ENCODE measurements around the gene EFCAB10.

The EFCAB10 gene

DNA sequence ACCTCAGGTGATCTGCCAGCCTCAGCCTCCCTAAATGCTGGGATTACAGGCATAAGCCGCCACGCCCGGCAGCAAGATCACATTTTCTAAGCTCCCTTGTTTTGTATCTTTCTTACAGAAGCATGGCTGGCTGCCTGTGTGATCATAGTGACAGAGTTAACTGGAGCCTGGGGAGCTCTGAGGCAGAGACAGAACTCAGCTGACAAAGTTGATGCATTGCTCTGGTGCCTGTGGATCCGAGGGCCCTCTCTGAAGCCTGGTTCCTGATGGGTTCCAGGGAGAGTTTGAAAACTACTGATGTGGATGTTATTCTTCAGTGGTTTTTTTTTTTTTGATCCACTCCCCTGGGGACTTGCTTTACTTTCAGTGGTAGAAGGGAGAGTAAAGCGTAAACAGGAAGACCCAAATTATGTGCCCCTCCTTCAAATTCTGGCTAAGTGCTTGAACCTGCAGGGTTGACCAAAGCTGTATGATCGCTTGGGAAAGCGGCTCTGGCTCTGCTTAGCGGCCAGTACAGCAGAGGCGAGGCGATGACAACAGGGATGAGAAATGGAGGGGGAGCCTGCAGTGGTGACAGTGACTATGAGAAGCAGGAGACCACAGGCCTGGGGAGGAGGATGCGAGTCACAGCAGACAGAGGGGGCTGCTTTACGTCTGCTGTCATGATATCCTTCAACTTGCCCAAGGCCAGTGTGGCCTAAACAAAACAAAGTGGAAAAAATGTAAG, 6.8 kb upstream of the EFCAB10 start:
- in situ Hi-C loops (cut with HindIII; ENCODE audit: low sequenced_read_pairs) = no loop called here
- no peak overlapping the region for H3K4me3 ChIP-seq (ENCODE audit: low read depth, low read length)
- no peak for DNase-seq (ENCODE audit: low read depth)
- TF ChIP-seq, protein P1, sequence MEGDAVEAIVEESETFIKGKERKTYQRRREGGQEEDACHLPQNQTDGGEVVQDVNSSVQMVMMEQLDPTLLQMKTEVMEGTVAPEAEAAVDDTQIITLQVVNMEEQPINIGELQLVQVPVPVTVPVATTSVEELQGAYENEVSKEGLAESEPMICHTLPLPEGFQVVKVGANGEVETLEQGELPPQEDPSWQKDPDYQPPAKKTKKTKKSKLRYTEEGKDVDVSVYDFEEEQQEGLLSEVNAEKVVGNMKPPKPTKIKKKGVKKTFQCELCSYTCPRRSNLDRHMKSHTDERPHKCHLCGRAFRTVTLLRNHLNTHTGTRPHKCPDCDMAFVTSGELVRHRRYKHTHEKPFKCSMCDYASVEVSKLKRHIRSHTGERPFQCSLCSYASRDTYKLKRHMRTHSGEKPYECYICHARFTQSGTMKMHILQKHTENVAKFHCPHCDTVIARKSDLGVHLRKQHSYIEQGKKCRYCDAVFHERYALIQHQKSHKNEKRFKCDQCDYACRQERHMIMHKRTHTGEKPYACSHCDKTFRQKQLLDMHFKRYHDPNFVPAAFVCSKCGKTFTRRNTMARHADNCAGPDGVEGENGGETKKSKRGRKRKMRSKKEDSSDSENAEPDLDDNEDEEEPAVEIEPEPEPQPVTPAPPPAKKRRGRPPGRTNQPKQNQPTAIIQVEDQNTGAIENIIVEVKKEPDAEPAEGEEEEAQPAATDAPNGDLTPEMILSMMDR (IDR thresholded peaks at IDR 0.05; ENCODE audit: low read depth, low read length, missing control alignments) = no peak

DNA sequence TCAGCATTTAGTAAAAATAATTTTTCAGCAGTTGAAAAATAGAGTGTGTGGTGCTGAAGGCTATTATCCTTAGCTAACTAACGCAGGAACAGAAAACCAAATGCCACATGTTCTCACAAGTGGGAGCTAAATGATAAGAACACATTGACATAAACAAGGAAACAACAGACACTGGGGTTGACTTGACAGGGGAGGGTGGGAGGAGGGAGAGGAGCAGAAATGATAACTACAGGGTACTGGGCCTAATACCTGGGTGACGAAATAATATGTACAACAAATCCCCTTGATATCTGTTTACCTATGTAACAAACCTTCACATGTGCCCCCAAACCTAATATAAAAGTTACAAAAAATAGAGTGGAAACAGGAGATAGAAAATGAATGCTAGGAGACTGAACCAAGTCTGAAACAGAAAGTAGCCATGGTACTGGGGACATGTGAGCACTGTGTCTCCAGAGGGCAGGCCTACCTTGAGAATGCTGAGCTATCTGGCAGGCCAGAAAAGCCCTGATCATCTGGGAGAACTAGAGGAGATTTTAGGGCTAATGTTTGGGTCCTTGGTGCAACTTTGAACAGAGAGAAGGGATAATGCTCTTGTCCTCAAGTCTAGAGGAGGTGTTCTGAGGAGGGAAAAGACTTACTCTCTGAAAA, 4.7 kb upstream of the EFCAB10 start:
- no peak for DNase-seq (ENCODE audit: low read depth)
- no peak overlapping the region for H3K4me3 ChIP-seq (ENCODE audit: low read depth, low read length)
- TF ChIP-seq, protein P1 (IDR thresholded peaks at IDR 0.05; ENCODE audit: low read depth, low read length, missing control alignments) = no peak
- in situ Hi-C loops (cut with HindIII; ENCODE audit: low sequenced_read_pairs) = no loop called here

DNA sequence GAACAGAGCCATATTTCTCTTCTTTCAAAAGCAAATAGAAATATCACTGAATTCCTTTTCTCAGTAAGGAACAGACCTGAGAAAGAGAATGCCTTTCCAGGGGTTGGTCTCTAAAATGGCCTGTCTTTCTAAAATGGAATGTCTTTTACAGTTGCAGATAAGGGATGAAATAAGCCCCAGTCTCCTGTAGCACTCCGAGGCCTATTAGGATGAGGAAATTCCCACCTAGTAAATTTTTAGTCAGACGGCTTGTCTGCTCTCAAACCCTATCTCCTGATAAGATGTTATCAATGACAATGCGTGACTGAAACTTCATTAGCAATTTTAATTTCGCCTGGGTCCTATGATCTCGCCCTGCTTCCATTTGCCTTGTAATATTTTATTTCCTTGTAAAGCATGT, 2.9 kb upstream of the EFCAB10 start:
- DNase-seq (ENCODE audit: low read depth) = no peak

DNA sequence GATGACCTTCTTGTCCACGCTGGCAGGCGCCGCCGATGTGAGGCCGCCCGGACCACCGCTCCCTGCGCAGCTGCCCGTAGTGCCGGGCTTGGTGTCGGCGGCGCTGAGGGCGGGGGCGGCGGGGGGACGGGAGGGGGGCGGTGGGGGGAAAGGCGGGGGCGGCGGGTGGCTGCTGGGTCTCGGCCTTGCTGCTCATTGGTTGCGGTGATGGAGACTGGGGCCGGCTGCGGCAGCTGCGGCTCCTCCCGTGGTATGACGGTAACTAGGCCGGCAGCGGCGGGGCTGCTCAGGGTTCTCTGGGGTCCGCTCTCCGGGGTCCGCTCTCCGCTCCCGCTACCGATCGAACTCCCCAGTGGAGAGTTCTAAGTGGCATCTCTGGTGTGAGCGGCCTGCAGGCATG, 1.8 kb upstream of the EFCAB10 start:
- no peak overlapping the region for H3K4me3 ChIP-seq (ENCODE audit: low read depth, low read length)
- TF ChIP-seq, protein P1 (IDR thresholded peaks at IDR 0.05; ENCODE audit: low read depth, low read length, missing control alignments) = no peak
- no peak for DNase-seq (ENCODE audit: low read depth)
- in situ Hi-C loops (cut with HindIII; ENCODE audit: low sequenced_read_pairs) = no loop called here

More for the DNA sequence above, 2.9 kb upstream of the EFCAB10 start:
- in situ Hi-C loops (cut with HindIII; ENCODE audit: low sequenced_read_pairs) = no loop called here
- TF ChIP-seq, protein P1 (IDR thresholded peaks at IDR 0.05; ENCODE audit: low read depth, low read length, missing control alignments) = no peak
- H3K4me3 ChIP-seq (ENCODE audit: low read depth, low read length) = no peak overlapping the region

DNA sequence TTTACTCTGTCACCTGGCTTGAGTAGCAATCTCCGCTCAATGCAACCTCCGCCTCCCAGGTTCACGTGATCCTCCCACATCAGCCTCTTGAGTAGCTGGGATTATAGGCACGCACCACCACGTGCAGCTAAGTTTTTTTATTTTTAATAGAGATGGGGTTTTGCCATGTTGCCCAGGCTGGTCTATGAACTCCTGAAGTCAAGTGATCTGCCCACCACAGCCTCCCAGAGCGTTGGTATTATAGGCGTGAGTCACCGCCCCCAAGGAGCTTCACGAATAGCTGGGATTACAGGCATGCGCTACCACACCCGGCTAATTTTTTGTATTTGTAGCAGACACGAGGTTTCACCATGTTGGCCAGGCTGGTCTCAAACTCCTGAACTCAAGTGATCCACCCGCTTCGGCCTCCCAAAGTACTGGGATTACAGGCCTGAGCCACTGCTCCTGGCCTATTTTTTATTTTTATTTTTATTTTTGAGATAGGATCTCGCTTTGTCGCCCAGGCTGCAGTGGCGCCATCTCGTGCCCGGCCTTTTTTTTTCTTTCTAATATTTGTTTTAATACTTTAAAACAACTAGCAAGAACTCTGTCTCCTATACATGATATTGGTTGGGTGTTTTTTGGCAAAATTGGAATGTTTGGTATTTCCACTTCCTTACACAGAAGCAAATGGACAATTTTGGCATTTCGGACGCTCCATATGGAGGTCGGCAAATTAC, 1.1 kb downstream of the EFCAB10 start:
- TF ChIP-seq, protein P1 (IDR thresholded peaks at IDR 0.05; ENCODE audit: low read depth, low read length, missing control alignments) = peak; percentile 9
- no peak overlapping the region for H3K4me3 ChIP-seq (ENCODE audit: low read depth, low read length)
- DNase-seq (ENCODE audit: low read depth) = no peak
- in situ Hi-C loops (cut with HindIII; ENCODE audit: low sequenced_read_pairs) = no loop called here

DNA sequence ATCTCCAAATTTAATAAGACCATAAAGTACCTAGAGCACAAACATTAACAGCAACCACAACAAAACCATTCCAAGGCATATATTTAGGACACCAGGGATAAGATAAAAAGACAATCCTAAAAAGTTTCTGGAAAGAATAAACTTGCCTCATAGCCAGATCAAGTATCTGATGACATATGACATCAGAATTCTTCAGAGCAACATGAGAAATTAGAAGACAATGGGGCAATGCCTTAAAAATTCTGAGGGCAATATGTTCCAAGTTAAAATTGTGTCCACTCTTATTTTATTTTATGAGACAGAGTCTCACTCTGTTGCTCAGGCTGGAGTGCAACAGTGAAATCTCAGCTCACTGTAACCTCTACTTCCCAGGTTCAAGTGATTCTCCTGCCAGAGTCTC, 2.8 kb downstream of the EFCAB10 start:
- in situ Hi-C loops (cut with HindIII; ENCODE audit: low sequenced_read_pairs) = no loop called here
- TF ChIP-seq, protein P1 (IDR thresholded peaks at IDR 0.05; ENCODE audit: low read depth, low read length, missing control alignments) = no peak
- H3K4me3 ChIP-seq (ENCODE audit: low read depth, low read length) = no peak overlapping the region
- no peak for DNase-seq (ENCODE audit: low read depth)

Measured in astrocyte of the cerebellum (primary cell).